H1 (cell line): ENCODE results near the gene SCN3A.

Source experiments
- ASH2L ChIP-seq: fragments of 200-600, 300-600 bp; sonication (generic); IDR thresholded peaks from one replicate; pipeline ENCODE4 v1.7.1; 2017; ENCODE audit warnings: low read length
- CBX8 ChIP-seq: fragments of 300-800, 300-1000 bp; sonication (generic); IDR thresholded peaks from 2 replicates; pipeline ENCODE4 v1.7.1; 2016; ENCODE audit warnings: low read depth, low read length, borderline replicate concordance
- CTCF ChIP-seq, 3 experiments: IDR thresholded peaks; 1 replicate in 2 of 3; 2 replicates in 1 of 3; pipeline versions ENCODE4 v1.5.1 to v1.6.1; 2011; ENCODE audit warnings: low read length in 3 of 3, mild to moderate bottlenecking in 3 of 3, inconsistent platforms in 2 of 3, low read depth in 1 of 3, moderate library complexity in 1 of 3; ENCODE audit not compliant: insufficient read depth in 1 of 3; ENCODE audit errors: control extremely low read depth in 1 of 3
- EP300 ChIP-seq, 2 experiments: IDR thresholded peaks; 1 replicate in 1 of 2; 2 replicates in 1 of 2; pipeline ENCODE4 v1.6.1; 2011 to 2012; ENCODE audit warnings: low read depth in 2 of 2, low read length in 2 of 2, mild to moderate bottlenecking in 2 of 2, borderline replicate concordance in 1 of 2, inconsistent platforms in 1 of 2, moderate library complexity in 1 of 2
- EZH2 ChIP-seq: fragments of 200-600 bp; sonication (generic); IDR thresholded peaks from 2 replicates; pipeline ENCODE4 v1.7.1; 2012; ENCODE audit warnings: low read depth, mild to moderate bottlenecking, moderate library complexity, low read length, inconsistent platforms; ENCODE audit not compliant: severe bottlenecking
- HDAC2 ChIP-seq, 2 experiments: fragments of 300-600 bp in 1 of 2; sonication (generic) in 1 of 2; IDR thresholded peaks; 2 replicates each; pipeline ENCODE4 v1.6.1; 2011 to 2012; ENCODE audit warnings: low read depth in 2 of 2, low read length in 2 of 2, mild to moderate bottlenecking in 2 of 2, moderate library complexity in 2 of 2, borderline replicate concordance in 1 of 2, inconsistent platforms in 1 of 2
- JUN ChIP-seq: IDR thresholded peaks from 2 replicates; pipeline ENCODE4 v1.6.1; 2011; ENCODE audit warnings: low read depth, mild to moderate bottlenecking, improper control_type of control experiment, low read length
- MAFK ChIP-seq: IDR thresholded peaks from 2 replicates; pipeline ENCODE4 v1.6.1; 2012; ENCODE audit warnings: low read depth, mild to moderate bottlenecking, improper control_type of control experiment, low read length
- MAX ChIP-seq: IDR thresholded peaks from 2 replicates; pipeline ENCODE4 v1.6.1; 2012; ENCODE audit warnings: inconsistent platforms
- POLR2A ChIP-seq, 2 experiments: IDR thresholded peaks; 1 replicate in 1 of 2; 2 replicates in 1 of 2; pipeline ENCODE4 v1.6.1; 2011; ENCODE audit warnings: low read depth in 2 of 2, low read length in 2 of 2, mild to moderate bottlenecking in 2 of 2; ENCODE audit errors: control extremely low read depth in 1 of 2
- RAD21 ChIP-seq, 2 experiments: IDR thresholded peaks in 1 of 2; conservative IDR thresholded peaks in 1 of 2; 2 replicates each; pipeline ENCODE4 v1.6.1; 2011; ENCODE audit warnings: low read depth in 2 of 2, low read length in 2 of 2, improper control_type of control experiment in 1 of 2, inconsistent platforms in 1 of 2, mild to moderate bottlenecking in 1 of 2, moderate library complexity in 1 of 2
- RXRA ChIP-seq: IDR thresholded peaks from 2 replicates; pipeline ENCODE4 v1.6.1; 2011; ENCODE audit warnings: low read depth, mild to moderate bottlenecking, low read length, moderate library complexity; ENCODE audit not compliant: insufficient read depth
- SUZ12 ChIP-seq: fragments of 200-600 bp; sonication (generic); IDR thresholded peaks from 2 replicates; pipeline ENCODE4 v1.6.1; 2012; ENCODE audit warnings: mild to moderate bottlenecking, inconsistent platforms, low read length, moderate library complexity, mixed read lengths
- ZNF274 ChIP-seq: IDR thresholded peaks from 2 replicates; pipeline ENCODE4 v1.7.0; 2012; ENCODE audit warnings: low read length, borderline replicate concordance; ENCODE audit errors: extremely low read depth

GRCh38 chr2:165044505-165045303 lies 159.1 kb downstream of the SCN3A start:
- TF ChIP-seq HDAC2 (IDR thresholded peaks at IDR 0.05; ENCODE audit: borderline replicate concordance in 1 of 2, low read depth in 2 of 2, low read length in 2 of 2) (no peak), CBX8 (no peak), POLR2A (IDR thresholded peaks at IDR 0.05; ENCODE audit: control extremely low read depth in 1 of 2, low read depth in 2 of 2, low read length in 2 of 2) (no peak), CTCF (IDR thresholded peaks at IDR 0.05; ENCODE audit: control extremely low read depth in 1 of 3, insufficient read depth in 1 of 3, low read depth in 1 of 3, low read length in 3 of 3) (no peak), ZNF274 (no peak), MAFK (no peak), RAD21 (IDR thresholded peaks at IDR 0.05 in 1 of 2, conservative IDR thresholded peaks at IDR 0.05 in 1 of 2; ENCODE audit: low read depth in 2 of 2, low read length in 2 of 2) (no peak), RXRA (no peak), EP300 (IDR thresholded peaks at IDR 0.05; ENCODE audit: borderline replicate concordance in 1 of 2, low read depth in 2 of 2, low read length in 2 of 2) (no peak), ASH2L (no peak), SUZ12 (no peak), EZH2 (no peak), MAX (no peak), JUN (no peak)
